ENCODE data around the gene UQCRC1.

DNA sequence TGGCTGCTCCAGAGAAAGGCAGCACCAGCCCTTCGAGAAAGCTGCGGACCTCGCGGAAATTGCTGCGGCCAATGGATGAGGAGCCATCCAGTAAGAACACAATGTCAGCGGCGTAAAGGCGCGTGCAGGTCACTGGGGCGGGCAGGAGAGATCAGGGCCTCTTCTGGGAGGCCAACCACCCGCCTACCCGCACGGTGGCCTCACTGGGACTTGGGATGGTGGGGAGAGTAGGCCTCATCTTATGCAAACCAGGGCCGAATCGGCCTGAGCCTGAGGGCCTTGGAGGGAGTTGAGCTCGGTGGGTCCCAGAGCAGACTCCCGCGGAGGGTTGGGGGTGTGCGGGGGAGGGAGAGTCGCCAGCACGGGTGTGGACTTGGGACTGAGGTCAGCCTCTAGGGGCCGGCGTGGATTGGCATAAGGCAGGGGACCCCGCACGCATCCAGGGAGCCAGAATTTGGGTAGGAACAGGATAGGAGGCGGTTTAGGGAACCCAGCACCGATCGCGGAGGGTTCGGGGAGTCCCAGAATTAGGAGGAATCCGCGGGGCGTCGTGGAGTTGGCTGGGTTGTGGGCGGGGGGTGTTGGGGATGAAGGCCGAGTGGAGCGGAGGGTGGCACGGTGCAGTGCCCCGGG is 14.9 kb downstream of the UQCRC1 start:
- TF ChIP-seq, protein P1, sequence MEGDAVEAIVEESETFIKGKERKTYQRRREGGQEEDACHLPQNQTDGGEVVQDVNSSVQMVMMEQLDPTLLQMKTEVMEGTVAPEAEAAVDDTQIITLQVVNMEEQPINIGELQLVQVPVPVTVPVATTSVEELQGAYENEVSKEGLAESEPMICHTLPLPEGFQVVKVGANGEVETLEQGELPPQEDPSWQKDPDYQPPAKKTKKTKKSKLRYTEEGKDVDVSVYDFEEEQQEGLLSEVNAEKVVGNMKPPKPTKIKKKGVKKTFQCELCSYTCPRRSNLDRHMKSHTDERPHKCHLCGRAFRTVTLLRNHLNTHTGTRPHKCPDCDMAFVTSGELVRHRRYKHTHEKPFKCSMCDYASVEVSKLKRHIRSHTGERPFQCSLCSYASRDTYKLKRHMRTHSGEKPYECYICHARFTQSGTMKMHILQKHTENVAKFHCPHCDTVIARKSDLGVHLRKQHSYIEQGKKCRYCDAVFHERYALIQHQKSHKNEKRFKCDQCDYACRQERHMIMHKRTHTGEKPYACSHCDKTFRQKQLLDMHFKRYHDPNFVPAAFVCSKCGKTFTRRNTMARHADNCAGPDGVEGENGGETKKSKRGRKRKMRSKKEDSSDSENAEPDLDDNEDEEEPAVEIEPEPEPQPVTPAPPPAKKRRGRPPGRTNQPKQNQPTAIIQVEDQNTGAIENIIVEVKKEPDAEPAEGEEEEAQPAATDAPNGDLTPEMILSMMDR (IDR thresholded peaks at IDR 0.05 in 4 of 5, conservative IDR thresholded peaks at IDR 0.05 in 1 of 5), result no peak
- no peak for TF ChIP-seq POLR2A (IDR thresholded peaks at IDR 0.05)

All from gastrocnemius medialis (tissue), 4 donors.